ENCODE measurements around the gene RAB25. TPM values are rescaled to one million over a fixed set of nuclear protein-coding genes. Genes with fewer than 3 reads are reported as not detected.

Gene RAB25
- total RNA-seq, 2 donors from 2014 or later: 213 TPM

DNA sequence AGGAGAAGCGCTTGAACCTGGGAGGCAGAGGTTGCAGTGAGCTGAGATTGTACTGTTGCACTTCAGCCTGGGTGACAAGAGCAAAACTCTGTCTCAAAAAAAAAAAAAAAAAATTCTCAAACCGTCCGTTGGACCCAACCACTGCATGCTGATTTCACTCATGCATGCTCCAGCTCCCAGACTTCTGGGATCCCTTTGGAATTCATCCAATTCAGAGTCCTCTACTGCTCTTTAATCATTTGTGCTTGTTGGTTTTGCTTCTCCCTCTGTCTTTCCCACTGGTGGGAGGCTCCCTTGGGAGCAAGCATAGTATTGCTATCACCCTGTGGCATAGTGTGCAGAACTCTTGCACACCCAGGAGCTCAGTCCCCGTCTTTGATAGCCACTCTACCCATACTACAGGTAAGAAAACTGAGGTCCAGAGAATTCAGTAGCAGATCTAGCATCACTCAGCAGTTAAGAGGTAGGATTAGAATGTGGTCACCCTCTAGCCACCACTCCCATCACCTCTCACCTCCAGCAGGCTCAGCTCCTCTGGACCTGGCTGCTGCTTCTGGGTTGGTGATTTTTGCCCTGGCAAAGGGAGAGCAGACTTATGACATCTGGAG, 50.5 kb downstream of the RAB25 start:
- intact Hi-C loops (cut with DNase I): no loop called here
- H3K9me3 ChIP-seq: no peaks in the 10 kb centered on the region
- no peaks in the 10 kb centered on the region for H3K27me3 ChIP-seq
- H3K4me1 ChIP-seq: no peaks in the 10 kb centered on the region
- no peak overlapping the region for H3K27ac ChIP-seq
- no peaks in the 10 kb centered on the region for H3K36me3 ChIP-seq
- no peak for DNase-seq
- no peak overlapping the region for H3K4me3 ChIP-seq
- TF ChIP-seq, protein P1, sequence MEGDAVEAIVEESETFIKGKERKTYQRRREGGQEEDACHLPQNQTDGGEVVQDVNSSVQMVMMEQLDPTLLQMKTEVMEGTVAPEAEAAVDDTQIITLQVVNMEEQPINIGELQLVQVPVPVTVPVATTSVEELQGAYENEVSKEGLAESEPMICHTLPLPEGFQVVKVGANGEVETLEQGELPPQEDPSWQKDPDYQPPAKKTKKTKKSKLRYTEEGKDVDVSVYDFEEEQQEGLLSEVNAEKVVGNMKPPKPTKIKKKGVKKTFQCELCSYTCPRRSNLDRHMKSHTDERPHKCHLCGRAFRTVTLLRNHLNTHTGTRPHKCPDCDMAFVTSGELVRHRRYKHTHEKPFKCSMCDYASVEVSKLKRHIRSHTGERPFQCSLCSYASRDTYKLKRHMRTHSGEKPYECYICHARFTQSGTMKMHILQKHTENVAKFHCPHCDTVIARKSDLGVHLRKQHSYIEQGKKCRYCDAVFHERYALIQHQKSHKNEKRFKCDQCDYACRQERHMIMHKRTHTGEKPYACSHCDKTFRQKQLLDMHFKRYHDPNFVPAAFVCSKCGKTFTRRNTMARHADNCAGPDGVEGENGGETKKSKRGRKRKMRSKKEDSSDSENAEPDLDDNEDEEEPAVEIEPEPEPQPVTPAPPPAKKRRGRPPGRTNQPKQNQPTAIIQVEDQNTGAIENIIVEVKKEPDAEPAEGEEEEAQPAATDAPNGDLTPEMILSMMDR (IDR thresholded peaks at IDR 0.05): no peak
- H3K9ac ChIP-seq (ENCODE audit: low read depth in 2 of 2, low read length in 2 of 2): no peak overlapping the region

DNA sequence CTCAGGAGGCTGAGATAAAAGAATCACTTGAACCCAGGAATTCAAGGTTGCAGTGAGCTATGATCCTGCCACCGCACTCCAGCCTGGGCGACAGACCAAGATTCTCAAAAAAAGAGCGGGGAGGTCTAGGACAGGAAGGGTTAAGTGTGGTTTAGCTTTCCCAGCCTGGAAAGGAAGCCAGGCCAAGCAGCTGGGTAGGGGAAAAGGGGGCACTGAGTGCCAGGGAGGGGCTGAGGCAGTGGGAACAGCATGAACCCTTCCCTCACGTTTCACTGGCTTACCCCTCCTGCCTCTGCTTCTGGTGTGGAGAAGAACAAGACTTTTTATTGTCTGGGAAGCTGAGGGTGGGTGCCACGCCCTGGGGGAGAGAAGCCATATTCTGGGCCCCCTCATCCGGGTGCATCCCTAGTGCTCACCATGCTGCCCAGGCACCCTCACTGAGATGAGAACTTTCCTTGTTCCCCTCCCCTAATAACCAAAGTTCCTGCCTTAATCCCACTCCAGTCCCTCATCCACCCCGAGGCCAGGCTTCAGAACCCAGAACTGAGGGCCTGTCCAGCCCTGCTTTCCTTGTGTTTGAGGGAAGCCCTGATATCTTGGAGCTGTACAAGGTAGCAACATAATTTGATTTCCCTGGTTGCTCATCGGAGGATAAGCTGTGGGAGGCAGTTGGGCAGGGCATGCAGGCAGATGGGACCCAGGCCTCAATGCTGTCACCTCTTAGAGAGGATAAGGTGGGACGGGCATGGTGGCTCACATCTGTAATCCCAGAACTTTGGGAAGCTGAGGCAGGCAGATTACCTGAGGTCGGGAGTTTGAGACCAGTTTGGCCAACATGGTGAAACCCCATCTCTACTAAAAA, 51.5 kb downstream of the RAB25 start:
- Histone ChIP-seq H3K27me3 (no peaks in the 10 kb centered on the region), H3K9me3 (no peaks in the 10 kb centered on the region), H3K36me3 (no peaks in the 10 kb centered on the region), H3K4me1 (peaks cover 4% of the 10 kb centered on the region), H3K4me3 (no peak overlapping the region), H3K27ac (no peak overlapping the region), H3K9ac (ENCODE audit: low read depth in 2 of 2, low read length in 2 of 2) (peak overlapping the region in 1 of 2 donors; percentile 29)
- DNase-seq: peak; percentile 19
- intact Hi-C loops (cut with DNase I): no loop called here
- TF ChIP-seq, protein P1 (IDR thresholded peaks at IDR 0.05): no peak

GRCh38 chr1:156113282-156113950, 52.5 kb downstream of the RAB25 start:
- Histone ChIP-seq H3K9me3 (no peaks in the 10 kb centered on the region), H3K4me3 (no peak overlapping the region), H3K9ac (ENCODE audit: low read depth in 2 of 2, low read length in 2 of 2) (peak overlapping the region in 1 of 2 donors; percentile 100), H3K4me1 (peaks cover 5% of the 10 kb centered on the region), H3K27me3 (no peaks in the 10 kb centered on the region), H3K27ac (peak overlapping the region; percentile 94), H3K36me3 (no peaks in the 10 kb centered on the region)
- TF ChIP-seq, protein P1 (IDR thresholded peaks at IDR 0.05): no peak
- peak; percentile 31 for DNase-seq
- intact Hi-C loops (cut with DNase I): no loop called here

- Histone ChIP-seq H3K27ac (peak within 1 kb of the TSS; percentile 94), H3K9me3 (no peaks in the 10 kb centered on the region), H3K4me3 (peak within 1 kb of the TSS; percentile 88), H3K9ac (ENCODE audit: low read depth in 2 of 2, low read length in 2 of 2) (peak within 1 kb of the TSS; percentile 99 to 100), H3K4me1 (peaks cover 11% of the 10 kb centered on the region), H3K27me3 (no peaks in the 10 kb centered on the region), H3K36me3 (no peaks in the 10 kb centered on the region)
- intact Hi-C loops (cut with DNase I): no loop called here
- DNase-seq: peak; percentile 95
- TF ChIP-seq, protein P1 (IDR thresholded peaks at IDR 0.05): no peak
Measured at GRCh38 chr1:156114101-156114918, 53.4 kb downstream of the RAB25 start, which contains the start of gene LMNA. Gene LMNA, plus strand, starts transcription at chr1:156114711. Its CDS starts 208 bp downstream, at chr1:156114919.

All from colonic mucosa (tissue), 4 donors.